Natural killer cell (primary cell): ENCODE results near the gene RARA. TPM values are rescaled to one million over a fixed set of nuclear protein-coding genes. Genes with fewer than 3 reads are reported as not detected.
A peak's percentile ranks its signal among the peaks of the same experiment; 100 is the strongest.

Experiments
- ATAC-seq, 3 donors: fragments of 150-1000 bp in 2 of 3; fragments of 200-7000 bp in 1 of 3; cut with Tn5 transposase; 1 replicate in 1 of 3; 2 replicates in 2 of 3; pipeline ENCODE4 v1.10.0; 2021; ENCODE audit warnings: mild to moderate bottlenecking in 2 of 3, moderate library complexity in 2 of 3
- DNase-seq, 2 donors: peaks; one replicate each; pipeline versions ENCODE4 v3.0.0 to v3.0.0-alpha.2; 2013 to 2021; ENCODE audit warnings: mixed read lengths in 1 of 2
- H3K27ac ChIP-seq: one replicate; pipeline ENCODE4 v1.5.1; 2013; ENCODE audit warnings: mild to moderate bottlenecking, low read length
- H3K27me3 ChIP-seq: one replicate; pipeline ENCODE4 v1.6.1; 2013; ENCODE audit warnings: low read length; ENCODE audit not compliant: control insufficient read depth, insufficient read depth
- H3K36me3 ChIP-seq: one replicate; pipeline ENCODE4 v1.6.1; 2013; ENCODE audit warnings: low read length; ENCODE audit not compliant: control insufficient read depth, insufficient read depth
- H3K4me1 ChIP-seq: one replicate; pipeline ENCODE4 v1.6.1; 2013; ENCODE audit warnings: low read length; ENCODE audit not compliant: control insufficient read depth, insufficient read depth
- H3K4me3 ChIP-seq: one replicate; pipeline ENCODE4 v1.5.1; 2013; ENCODE audit warnings: low read length
- H3K9me3 ChIP-seq: one replicate; pipeline ENCODE4 v1.6.1; 2013; ENCODE audit warnings: low read length; ENCODE audit not compliant: control insufficient read depth, insufficient read depth
- H3K27ac Mint-ChIP-seq, 2 donors: one replicate each; pipeline ENCODE4 v1.8.0; 2022; ENCODE audit warnings: mild to moderate bottlenecking in 2 of 2, mixed read lengths in 2 of 2, moderate library complexity in 1 of 2
- H3K27me3 Mint-ChIP-seq, 2 donors: one replicate each; pipeline ENCODE4 v1.8.0; 2022; ENCODE audit warnings: low read depth in 2 of 2, mixed read lengths in 2 of 2
- H3K36me3 Mint-ChIP-seq: one replicate; pipeline ENCODE4 v1.8.0; 2022; ENCODE audit warnings: mixed read lengths
- H3K4me1 Mint-ChIP-seq, 2 donors: one replicate each; pipeline ENCODE4 v1.8.0; 2022; ENCODE audit warnings: mixed read lengths in 2 of 2
- H3K4me3 Mint-ChIP-seq: one replicate; pipeline ENCODE4 v1.8.0; 2022; ENCODE audit warnings: mild to moderate bottlenecking, moderate library complexity, mixed read lengths
- H3K9me3 Mint-ChIP-seq, 2 donors: one replicate each; pipeline ENCODE4 v1.8.0; 2022; ENCODE audit warnings: mixed read lengths in 2 of 2
- CTCF ChIP-seq: fragments of 200-600 bp; IDR thresholded peaks from one replicate; pipeline ENCODE4 v1.8.0; 2022; ENCODE audit warnings: antibody characterized with exemption
- WGBS: methylation state at CpG from one replicate; pipeline ENCODE4 v1.1.7; 2013; ENCODE audit warnings: missing lambda C conversion rate; ENCODE audit not compliant: insufficient coverage; 5-methylcytosine and 5-hydroxymethylcytosine counted together
- intact Hi-C: fragments of 100-400 bp; cut with micrococcal nuclease; formaldehyde crosslinking; loops from one replicate; pipeline ENCODE4 v1.14.2; 2022
- total RNA-seq, 4 donors: library from RNA; stranded (reverse); fragments of 120-200 nt in 1 of 4; gene quantifications; one replicate each; pipeline versions ENCODE4 v1.2.3 to v1.2.4, GENCODE V29; 2013 to 2022

The RARA gene
- total RNA-seq: 10 to 100 TPM; 75.9 to 94.6 (median 79.1) TPM
- total RNA-seq (2013): 24.5 TPM

- TF ChIP-seq CTCF: no peak
- Mint-ChIP-seq H3K4me1 (peaks cover 12 to 42% of the 10 kb centered on the region in 2 donors), H3K36me3 (no peaks in the 10 kb centered on the region), H3K9me3 (no peaks in the 10 kb centered on the region), H3K27ac (no peak within 1 kb of the TSS), H3K27me3 (no peaks in the 10 kb centered on the region), H3K4me3 (no peak within 1 kb of the TSS)
- H3K4me1 ChIP-seq: peaks cover 72% of the 10 kb centered on the region
- 14% methylated on average over 14 of the region's 20 CpGs for WGBS
- H3K27me3 ChIP-seq: no peaks in the 10 kb centered on the region
- ATAC-seq: peak; percentile 74 to 85 (median 78)
- H3K4me3 ChIP-seq: peak within 1 kb of the TSS; percentile 74
- no peaks in the 10 kb centered on the region for H3K9me3 ChIP-seq
- H3K27ac ChIP-seq: peak within 1 kb of the TSS; percentile 71
- intact Hi-C loops: no loop called here
- peak in 1 of 2 donors; percentile 63 for DNase-seq
- H3K36me3 ChIP-seq: no peaks in the 10 kb centered on the region
Observed at GRCh38 chr17:40309031-40309948, at the start of gene RARA. TSS of gene RARA (plus strand) at chr17:40309180. CDS start at chr17:40331219, 22,039 bp downstream.

GRCh38 chr17:40259505-40259904 is 49.5 kb upstream of the RARA start:
- H3K4me1 ChIP-seq: no peaks in the 10 kb centered on the region
- 100% methylated on average over 1 of the region's 2 CpGs for WGBS
- Mint-ChIP-seq H3K27ac (peak overlapping the region in 1 of 2 donors; percentile 38), H3K4me3 (no peak overlapping the region), H3K27me3 (no peaks in the 10 kb centered on the region), H3K36me3 (no peaks in the 10 kb centered on the region), H3K9me3 (no peaks in the 10 kb centered on the region), H3K4me1 (peaks cover 0 to 6% of the 10 kb centered on the region in 2 donors)
- H3K27me3 ChIP-seq: no peaks in the 10 kb centered on the region
- intact Hi-C loops: no loop called here
- no peaks in the 10 kb centered on the region for H3K9me3 ChIP-seq
- no peak for DNase-seq
- H3K27ac ChIP-seq: no peak overlapping the region
- ATAC-seq: no peak
- peaks cover 53% of the 10 kb centered on the region for H3K36me3 ChIP-seq
- no peak for TF ChIP-seq CTCF
- no peak overlapping the region for H3K4me3 ChIP-seq

- Mint-ChIP-seq H3K9me3 (no peaks in the 10 kb centered on the region), H3K27me3 (no peaks in the 10 kb centered on the region), H3K4me1 (peaks cover 0 to 6% of the 10 kb centered on the region in 2 donors), H3K27ac (no peak overlapping the region), H3K4me3 (no peak overlapping the region), H3K36me3 (no peaks in the 10 kb centered on the region)
- TF ChIP-seq CTCF: no peak
- ATAC-seq (no peak), DNase-seq (no peak)
- no peak overlapping the region for H3K27ac ChIP-seq
- H3K36me3 ChIP-seq: peaks cover 63% of the 10 kb centered on the region
- H3K9me3 ChIP-seq: no peaks in the 10 kb centered on the region
- intact Hi-C loops: no loop called here
- no peak overlapping the region for H3K4me3 ChIP-seq
- H3K27me3 ChIP-seq: no peaks in the 10 kb centered on the region
- H3K4me1 ChIP-seq: no peaks in the 10 kb centered on the region
- WGBS: 98% methylated on average over 7 of the region's 7 CpGs
Observed at GRCh38 chr17:40260528-40260927, 48.5 kb upstream of the RARA start.
